ENCODE results near the gene GUCY1A1. TPM values are rescaled to one million over a fixed set of nuclear protein-coding genes. Genes with fewer than 3 reads are reported as not detected.
"Not testable (repeated sequence)": the region's sequence is repeated elsewhere in the genome, so short reads cannot be mapped to it uniquely, and the experiment has no call there.

Gene GUCY1A1, protein sequence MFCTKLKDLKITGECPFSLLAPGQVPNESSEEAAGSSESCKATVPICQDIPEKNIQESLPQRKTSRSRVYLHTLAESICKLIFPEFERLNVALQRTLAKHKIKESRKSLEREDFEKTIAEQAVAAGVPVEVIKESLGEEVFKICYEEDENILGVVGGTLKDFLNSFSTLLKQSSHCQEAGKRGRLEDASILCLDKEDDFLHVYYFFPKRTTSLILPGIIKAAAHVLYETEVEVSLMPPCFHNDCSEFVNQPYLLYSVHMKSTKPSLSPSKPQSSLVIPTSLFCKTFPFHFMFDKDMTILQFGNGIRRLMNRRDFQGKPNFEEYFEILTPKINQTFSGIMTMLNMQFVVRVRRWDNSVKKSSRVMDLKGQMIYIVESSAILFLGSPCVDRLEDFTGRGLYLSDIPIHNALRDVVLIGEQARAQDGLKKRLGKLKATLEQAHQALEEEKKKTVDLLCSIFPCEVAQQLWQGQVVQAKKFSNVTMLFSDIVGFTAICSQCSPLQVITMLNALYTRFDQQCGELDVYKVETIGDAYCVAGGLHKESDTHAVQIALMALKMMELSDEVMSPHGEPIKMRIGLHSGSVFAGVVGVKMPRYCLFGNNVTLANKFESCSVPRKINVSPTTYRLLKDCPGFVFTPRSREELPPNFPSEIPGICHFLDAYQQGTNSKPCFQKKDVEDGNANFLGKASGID
- total RNA-seq (2014; rRNA removed; shearing (Covaris generic)), result 3.1 TPM in 2 replicates

DNA sequence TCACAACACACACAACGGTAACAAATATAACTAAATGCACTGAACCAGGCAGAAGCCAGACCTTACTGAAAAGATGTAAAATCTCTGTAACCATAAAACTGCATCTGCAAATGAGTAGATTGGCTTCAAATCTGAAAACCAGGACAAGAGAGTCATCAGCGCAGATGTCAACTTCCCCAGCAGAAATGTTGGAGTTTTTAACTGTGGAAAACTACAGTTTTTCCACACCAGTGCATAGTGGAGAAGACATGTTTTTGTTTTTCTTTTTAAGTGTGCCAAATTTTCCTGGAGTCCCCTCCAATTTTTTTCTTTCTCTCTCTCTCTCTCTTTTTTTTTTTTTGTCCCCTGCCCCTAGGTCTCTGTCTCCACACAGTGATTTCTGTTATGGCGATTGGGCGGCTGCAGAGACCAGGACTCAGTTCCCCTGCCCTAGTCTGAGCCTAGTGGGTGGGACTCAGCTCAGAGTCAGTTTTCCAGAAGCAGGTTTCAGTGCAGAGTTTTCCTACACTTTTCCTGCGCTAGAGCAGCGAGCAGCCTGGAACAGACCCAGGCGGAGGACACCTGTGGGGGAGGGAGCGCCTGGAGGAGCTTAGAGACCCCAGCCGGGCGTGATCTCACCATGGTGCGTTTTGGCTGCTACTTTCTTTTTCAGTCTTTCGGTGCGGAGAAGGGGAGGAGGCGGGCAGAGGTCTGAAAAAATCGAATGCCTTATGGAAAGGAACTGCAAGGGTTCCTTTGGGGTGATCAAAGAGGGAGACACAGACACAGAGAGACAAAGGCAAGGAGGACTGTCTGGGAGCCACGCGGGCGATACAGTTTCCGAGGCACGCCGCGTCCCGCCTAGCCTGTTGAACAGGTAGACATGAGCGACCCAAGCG, at the start of gene GUCY1A1:
Gene GUCY1A1, plus strand, starts transcription at position 505 of the 878 bp plus-strand sequence. CDS start 30,020 bp downstream, outside the sequence.
- no peak for DNase-seq (ENCODE audit: low spot score)

GRCh38 chr4:155617296-155617695, 49.4 kb upstream of the GUCY1A1 start:
- no peak for DNase-seq (ENCODE audit: low spot score)

GRCh38 chr4:155618183-155618838, 48.3 kb upstream of the GUCY1A1 start:
- DNase-seq (ENCODE audit: low spot score), result no peak

DNA sequence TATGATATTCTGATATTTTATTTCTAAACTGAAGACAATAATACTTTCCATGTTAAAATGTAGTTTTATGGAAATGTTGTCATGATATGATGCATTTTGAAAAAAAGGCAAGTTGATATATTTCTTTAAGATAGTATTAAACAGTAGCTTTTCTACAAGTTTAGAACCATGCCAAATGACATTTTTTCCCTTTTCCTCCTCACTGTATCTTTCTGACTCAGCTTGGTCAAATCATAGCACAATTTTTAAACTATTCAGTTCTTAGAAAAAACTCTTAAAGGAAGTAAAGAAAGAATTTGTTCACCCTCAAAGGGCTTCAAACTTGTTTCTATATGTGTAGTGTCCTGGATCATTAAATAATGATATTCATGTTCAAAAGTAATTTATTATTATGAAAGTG, 46.0 kb upstream of the GUCY1A1 start:
- DNase-seq (ENCODE audit: low spot score), result no peak

DNA sequence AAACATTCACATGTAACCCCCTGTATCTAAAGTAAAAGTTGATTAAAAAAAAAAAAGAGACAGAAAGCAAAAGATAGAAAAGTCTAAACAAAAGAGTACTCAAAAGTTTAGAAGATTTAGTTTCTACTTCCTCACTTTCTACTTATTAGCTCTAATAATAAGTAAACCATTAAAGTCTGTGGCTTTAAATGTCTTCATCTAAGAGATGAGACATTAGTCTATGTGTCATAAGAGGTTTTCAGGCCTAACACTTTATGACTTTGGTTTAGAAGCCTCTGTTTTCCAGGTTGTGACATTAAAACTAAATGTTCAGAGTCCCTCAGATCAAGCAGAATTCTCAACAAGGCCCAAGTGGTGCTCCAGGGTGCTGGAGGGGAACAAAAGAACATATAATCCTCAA, 42.2 kb upstream of the GUCY1A1 start:
- no peak for DNase-seq (ENCODE audit: low spot score)

- DNase-seq (ENCODE audit: low spot score), result no peak
Measured at GRCh38 chr4:155626561-155626960, 40.1 kb upstream of the GUCY1A1 start.

DNA sequence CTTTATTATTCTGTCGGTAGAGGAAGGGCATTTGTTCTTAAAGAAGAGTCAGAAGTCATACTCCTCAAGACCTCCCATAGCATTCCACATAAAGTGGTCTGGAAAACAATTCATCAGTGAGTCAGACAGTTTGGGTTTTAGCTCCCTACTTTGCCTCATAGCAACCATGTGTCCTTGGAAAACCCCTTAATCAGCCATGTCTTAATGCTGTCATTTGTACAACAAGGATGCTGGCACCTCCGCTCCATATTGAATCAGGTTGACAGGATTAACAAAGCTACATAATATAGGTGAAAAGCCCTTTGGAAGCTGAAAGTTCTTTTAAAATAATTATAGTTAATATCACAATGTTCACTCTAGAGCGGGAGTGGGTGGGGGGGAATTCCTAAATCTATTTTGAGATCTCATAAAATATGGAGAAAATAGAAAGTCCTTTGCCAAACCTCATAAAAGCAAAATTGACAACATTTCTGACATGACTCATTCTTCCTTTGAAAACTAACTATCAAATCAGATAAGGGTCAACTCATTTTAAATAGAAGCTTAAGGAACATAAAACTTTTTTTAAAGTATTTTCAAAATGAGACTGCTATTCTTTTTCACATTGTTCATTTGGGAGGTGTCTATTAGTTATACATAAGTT, 37.3 kb upstream of the GUCY1A1 start:
- DNase-seq (ENCODE audit: low spot score), result peak; percentile 71

GRCh38 chr4:155629956-155630355, 36.7 kb upstream of the GUCY1A1 start:
- DNase-seq (ENCODE audit: low spot score), result peak; percentile 81

GRCh38 chr4:155632310-155632840, 34.3 kb upstream of the GUCY1A1 start:
- DNase-seq (ENCODE audit: low spot score), result no peak

- no peak for DNase-seq (ENCODE audit: low spot score)
Measured at GRCh38 chr4:155638195-155638965, 28.3 kb upstream of the GUCY1A1 start.

DNA sequence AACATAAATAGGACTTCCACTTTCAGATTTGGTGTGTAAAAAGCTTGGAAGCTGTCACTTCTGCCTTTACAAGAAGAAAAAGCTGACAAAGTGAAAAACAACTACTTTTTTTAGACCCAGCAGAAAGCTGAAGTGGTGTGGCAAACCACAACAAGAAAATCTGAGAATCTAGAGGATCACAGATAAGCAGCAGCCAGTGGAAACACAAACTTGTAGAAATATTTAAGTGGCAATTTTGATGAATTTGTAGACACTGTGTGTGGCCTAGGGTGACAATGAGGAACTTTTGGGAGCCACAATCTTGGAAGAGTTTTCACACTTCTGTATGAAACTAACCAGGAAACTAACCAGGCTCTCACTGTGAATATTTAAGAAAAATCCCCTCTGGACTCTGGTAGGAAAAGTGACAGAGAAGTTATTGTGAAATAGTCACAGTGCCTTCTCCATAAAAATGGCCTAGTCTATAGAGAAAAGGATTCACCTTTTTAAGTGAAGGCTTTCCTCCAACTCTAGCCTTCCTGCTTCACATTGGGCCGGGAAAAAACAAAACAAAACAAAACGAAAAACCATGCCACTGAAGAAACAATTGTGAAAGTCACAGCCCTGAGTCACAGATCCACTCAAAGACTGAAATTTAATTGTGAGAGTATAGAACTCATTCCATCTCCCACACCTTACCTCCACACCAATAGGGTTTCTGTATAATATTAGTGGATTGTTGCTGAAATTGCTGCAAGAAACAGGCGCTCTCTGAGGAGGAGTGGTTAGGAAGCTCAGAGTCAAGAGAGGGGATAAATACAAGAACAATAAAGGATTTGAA, 26.7 kb upstream of the GUCY1A1 start:
- DNase-seq (ENCODE audit: low spot score), result no peak

DNA sequence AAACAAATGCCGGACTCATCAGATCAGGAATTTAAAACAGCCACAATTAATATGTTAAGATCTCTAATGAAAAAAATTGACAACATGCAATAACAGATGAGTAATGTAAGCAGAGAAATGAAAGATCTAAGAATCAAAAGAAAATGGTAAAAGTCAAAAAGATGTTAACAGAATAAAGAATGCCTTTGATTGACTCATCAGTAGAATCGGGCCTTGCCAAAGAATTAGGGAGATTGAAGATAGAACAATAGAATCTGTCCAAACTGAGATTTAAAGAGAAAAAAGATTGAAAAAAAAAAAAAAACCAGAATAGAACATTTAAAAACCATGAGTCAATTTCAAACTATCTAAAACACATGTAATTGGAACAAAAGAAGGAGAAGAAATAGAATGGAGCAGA, 25.9 kb upstream of the GUCY1A1 start:
- no peak for DNase-seq (ENCODE audit: low spot score)

DNA sequence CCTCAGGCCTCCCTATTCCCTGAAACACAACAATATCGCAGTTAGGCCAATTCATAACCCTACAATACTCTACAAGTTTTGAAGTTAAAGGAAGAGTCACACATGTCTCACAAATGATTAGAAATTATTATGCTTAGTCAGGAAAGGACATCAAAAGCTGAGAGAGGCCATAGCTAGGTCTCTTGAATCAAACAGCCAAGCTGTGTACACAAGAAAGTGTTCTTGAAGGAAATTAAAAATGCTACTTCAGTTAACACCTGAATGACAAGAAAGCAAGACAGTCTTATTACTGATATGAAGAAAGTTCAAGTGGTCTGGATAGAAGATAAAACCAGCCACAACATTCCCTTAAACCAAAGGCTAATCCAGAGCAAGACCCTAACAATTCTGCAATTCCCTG, 23.6 kb upstream of the GUCY1A1 start:
- no peak for DNase-seq (ENCODE audit: low spot score)

DNA sequence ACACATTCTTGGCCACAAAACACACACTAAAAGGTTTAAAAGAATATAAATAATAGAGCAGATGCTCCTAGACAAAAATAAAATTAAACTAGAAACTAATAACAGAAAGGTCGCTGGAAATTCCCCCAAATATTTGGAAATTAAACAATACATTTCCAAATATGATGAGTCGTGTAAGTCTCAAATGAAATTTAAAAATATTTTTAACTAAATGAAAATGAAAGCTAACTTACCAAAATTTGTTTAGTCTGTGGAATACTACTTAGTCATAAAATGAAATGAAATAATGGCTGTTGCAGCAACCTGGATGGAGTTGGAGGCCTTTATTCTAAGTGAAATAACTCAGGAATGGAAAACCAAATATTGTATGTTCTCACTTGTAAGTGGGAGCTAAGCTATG, 20.6 kb upstream of the GUCY1A1 start:
- no peak for DNase-seq (ENCODE audit: low spot score)

GRCh38 chr4:155650785-155651184, 15.9 kb upstream of the GUCY1A1 start:
- DNase-seq (ENCODE audit: low spot score), result not testable (repeated sequence)

- DNase-seq (ENCODE audit: low spot score), result no peak
Measured at GRCh38 chr4:155653052-155653451, 13.6 kb upstream of the GUCY1A1 start.

DNA sequence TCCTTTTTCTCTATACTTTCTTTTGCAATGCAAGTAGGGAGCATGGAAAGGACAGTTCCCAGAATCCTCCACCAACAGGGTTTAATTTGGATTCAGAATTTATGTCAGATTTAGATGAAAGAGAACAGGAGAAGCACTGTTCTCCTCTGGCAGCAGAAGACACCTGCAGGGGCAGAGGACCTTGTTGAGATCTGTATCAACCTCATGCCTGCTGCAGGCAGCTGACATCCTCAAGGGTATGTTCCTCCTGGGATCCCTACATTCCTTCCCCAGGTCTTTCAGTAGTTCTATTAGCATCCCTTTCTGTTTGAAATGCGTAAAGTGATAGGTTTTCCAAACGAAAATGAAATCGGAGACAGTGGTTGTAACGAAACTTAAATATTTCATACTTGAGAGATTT, 10.6 kb upstream of the GUCY1A1 start:
- DNase-seq (ENCODE audit: low spot score), result no peak

DNA sequence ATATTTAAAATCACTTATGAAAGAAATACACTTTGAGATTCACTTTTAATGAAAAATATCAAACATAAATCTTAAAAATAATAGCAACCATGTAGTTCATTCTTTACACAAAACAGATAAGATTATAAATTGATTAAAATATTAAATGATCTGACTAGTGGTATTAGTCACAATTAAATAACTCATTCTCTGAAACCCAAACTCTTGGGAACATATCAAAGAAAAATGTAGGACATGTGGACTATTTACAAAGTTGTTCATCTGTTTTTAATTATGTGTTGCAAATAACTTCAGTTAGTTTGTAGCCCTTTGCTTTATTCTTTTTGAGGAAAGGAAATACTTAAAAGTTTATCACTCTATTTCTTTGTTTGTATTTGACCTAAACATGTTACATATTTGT, 9.5 kb upstream of the GUCY1A1 start:
- no peak for DNase-seq (ENCODE audit: low spot score)

DNA sequence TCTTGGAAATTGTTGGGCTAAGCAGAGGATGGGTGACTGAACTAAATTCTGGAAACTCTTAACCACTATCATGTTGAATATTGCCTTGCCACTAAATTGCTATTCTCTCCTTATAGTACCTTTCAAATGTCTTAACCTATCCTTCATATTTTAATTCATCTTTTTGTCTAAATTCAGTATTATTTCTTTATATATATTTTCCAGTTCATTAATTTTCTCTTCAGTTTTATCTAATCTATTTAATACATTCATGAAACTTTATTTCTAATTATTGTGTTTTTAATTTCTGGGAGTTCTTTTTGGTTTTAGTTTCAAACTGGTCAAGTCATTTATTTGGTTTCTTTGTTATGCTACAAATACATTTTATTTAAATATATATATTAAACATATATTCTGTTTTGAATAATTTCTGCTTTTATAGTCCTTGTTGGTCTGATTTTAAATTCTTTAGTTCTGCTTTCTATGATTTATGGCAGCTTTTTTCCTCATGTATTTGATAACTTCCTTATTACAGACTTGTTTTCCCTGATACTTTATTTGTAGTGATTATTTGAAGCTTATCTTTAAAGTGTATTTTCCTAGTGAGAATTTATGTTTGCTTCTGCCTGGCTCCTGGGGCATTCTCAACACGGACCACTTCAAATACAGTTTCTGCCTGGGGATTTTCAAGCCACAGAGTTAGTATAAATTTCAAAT, 8.5 kb upstream of the GUCY1A1 start:
- DNase-seq (ENCODE audit: low spot score), result no peak

Measured in H4 (cell line).